IPS-NIHi7 (cell line): Measurements from ENCODE around the gene TPD52L1.
"Not testable (repeated sequence)": the region's sequence is repeated elsewhere in the genome, so short reads cannot be mapped to it uniquely, and the experiment has no call there.

Experiments
- DNase-seq: peaks from one replicate; pipeline ENCODE4 v3.0.0; 2012; ENCODE audit warnings: mixed read lengths; ENCODE audit errors: extremely low spot score

The TPD52L1 gene, protein sequence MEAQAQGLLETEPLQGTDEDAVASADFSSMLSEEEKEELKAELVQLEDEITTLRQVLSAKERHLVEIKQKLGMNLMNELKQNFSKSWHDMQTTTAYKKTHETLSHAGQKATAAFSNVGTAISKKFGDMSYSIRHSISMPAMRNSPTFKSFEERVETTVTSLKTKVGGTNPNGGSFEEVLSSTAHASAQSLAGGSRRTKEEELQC

GRCh38 chr6:125153391-125154117 is at the start of gene TPD52L1:
Gene TPD52L1, plus strand, starts transcription at chr6:125153773. Its CDS starts 179 bp downstream, at chr6:125153952.
- DNase-seq = peak; percentile 89

- peak; percentile 25 for DNase-seq
These were observed 49.1 kb upstream of the TPD52L1 start for GRCh38 chr6:125104425-125104824.

GRCh38 chr6:125107048-125107447 is 46.5 kb upstream of the TPD52L1 start:
- no peak for DNase-seq

DNA sequence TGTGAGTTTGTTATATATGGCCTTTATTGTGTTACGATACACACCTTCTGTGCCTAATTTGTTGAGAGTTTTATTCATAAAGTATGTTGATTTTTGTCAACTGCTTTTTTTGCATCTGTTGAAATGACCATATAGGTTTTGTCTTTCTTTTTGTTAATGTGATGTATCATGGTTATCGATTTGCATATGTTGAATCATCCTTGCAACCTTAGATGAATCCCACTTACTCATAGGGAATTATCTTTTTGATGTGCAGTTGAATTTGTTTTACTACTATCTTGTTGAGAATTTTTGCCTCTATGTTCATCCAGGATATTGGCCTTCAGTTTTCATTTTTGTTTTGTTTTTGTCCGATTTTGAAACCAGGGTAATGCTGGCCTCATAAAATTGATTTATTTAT is 45.7 kb upstream of the TPD52L1 start:
- no peak for DNase-seq

- DNase-seq = no peak
These were observed 43.5 kb upstream of the TPD52L1 start for GRCh38 chr6:125110056-125110455.

DNA sequence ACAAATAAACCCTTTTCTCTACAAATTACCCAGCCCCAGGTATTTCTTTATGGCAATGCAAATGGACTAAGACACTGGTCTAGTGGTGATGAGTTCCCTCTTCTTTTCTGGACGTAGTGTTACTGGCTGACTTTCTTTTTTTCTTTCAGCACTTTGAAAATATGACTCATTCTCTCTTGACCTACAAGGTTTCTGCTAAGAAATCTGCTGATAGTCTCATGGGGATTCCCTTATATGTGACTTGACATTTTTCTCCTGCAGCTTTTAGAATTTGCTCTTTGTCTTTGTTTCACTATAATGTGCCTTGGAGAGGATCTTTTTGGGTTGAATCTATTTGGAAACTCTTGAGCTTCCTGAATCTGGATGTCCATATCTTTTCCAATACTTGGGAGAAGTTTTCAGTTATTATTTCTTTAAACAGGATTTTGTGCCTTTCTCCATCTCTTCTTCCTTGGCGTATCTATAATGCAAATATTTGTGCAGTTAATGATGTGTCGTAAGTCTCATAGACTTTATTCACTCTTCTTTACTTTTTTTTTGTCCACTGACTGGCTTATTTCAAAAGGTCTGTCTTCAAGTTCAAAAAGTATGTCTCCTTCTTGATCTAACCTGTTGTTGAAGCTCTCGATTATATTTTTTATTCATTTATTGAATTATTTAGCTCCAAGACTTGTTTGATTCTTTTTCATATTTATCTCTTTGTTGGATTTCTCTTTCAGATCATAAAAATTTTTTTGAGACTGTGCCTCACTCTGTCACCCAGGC is 42.2 kb upstream of the TPD52L1 start:
- no peak for DNase-seq

DNA sequence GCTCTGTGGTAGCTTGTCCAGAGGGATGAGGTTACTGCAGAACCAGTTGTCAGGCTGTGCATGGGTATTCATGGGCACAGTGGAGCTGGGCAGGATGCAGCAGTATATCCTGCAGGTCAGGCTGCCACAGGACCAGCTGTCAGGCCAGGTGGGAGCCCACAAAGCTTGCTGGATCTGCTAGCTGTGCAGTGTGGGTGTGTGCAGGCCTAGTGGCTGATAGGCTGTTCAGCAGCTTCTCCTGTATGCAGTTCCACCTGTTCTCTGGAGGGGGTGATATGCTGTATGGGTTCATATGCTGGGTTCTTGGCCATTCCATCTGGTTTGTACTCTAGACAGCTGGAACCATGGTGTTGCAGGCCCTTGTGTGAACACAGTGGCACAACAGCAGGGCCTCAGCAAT is 40.6 kb upstream of the TPD52L1 start:
- no peak for DNase-seq

GRCh38 chr6:125114248-125114858 is 39.2 kb upstream of the TPD52L1 start:
- no peak for DNase-seq

DNA sequence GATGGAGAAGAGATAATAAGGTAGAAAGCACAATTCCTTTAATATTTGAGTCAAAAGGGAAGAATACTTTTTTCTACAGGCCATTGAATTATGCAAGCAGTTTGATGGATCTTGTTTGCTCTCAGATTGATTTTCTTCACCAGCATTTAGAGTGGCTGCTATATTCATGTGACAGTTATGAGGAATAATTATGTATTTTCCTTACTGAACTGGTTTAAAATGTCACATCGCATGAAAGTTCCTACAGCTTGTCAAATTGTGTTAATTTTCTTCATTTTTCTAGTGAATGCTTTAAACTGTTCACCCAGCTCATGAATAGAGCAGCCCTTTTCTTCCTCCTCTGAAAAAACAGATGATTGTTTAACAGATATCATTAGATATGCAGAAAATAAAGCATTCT is 37.4 kb upstream of the TPD52L1 start:
- no peak for DNase-seq

DNA sequence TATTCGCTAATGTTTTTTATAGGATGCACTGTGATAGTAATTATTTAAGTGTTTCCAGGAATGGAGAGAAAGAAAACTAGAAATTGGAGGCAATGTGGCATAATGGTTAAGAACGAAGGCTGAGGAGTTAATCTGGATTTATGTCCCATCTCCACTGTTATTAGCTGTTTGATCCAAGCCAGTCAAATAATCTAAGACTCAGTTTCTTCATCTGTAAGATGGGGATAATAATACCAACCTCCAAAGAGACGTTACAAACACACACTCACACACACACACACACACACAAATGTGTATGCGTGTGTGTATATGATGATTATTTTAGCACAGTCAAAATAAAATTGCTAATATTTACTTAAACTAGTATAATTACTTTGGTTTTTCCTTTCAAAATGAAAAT is 36.9 kb upstream of the TPD52L1 start:
- DNase-seq = no peak

DNA sequence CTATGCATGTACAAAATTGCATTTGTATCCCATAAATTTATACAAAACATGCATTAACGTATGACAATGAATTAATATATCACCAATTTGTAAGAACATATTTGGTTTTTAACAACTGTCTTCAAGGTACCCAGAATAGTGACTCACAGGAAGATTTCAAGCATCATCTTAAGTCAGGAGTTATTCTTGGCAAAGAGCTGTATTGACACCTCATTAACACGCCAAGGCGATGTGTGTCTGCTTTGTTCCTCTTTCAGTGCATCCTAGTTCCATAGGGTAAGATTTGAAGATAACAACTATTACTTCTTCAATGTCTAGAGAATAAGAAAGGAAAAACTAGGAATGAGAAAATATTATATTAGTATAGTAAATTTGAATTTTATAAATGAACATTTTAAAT is 35.8 kb upstream of the TPD52L1 start:
- no peak for DNase-seq

DNA sequence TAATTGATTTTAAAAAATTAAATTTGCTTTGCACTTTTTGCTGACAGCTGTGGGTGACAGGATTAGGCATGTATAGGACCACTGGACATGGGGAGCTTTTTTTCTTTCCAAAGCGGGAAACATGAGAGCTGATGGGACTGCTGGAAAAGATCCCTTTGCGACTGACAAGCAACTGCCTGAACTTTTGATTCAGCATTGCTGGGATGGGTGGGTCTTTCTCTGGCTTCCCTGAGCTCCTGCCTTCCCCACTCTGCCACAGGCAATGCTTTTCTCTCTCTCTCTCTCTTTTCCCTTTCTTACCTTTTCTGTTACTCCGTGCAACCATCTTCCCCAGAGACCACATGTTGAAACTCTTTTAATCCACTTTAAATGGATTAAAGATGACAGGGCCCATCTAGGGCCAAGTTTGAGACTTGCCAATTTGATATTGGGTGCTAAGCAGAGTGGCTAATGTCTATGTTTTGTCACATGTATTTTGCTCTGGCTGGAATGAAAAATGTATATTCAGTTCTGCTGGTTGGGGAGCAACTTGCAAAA is 33.5 kb upstream of the TPD52L1 start:
- no peak for DNase-seq

DNA sequence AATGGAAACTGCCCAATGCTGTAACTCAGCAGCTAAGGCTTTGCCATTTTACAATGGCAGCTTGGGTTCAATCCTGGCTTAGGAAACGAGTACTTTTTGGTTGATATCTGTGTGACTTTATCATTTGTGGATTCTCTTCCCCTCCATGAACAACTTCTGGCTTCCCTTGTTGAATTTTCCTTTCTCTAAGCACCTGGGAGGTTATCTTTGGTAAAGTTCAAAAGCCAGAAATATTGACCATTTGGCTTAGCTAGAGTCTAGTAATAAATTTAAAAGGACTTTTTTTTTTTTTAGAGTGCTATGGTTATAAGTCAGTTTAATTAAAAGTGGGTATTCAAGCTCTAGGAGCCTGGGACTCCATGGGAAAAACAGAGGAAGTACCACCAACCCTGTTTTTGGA is 31.7 kb upstream of the TPD52L1 start:
- no peak for DNase-seq

DNA sequence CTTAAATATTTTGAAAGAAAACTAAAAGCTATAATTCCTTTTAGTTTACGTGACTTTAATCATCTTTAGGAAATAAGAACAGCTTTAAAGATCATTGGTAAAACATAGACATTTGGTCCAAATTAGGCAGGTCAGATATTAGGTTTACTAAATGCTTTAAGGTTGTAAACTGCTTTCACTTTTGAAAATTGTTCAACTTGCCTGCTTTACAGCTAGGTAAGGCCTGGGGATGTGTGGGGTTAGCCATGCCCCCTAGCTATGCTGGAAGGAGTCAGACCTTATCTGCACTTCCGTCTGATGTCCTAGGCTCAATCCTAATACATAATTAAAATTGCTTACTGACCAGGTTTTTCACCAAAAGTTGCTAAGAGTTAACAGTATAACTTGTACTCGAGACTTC is 30.5 kb upstream of the TPD52L1 start:
- no peak for DNase-seq

- DNase-seq = no peak
These were observed 30.0 kb upstream of the TPD52L1 start for GRCh38 chr6:125123468-125124048.

GRCh38 chr6:125124049-125124669 is 29.4 kb upstream of the TPD52L1 start:
- no peak for DNase-seq

DNA sequence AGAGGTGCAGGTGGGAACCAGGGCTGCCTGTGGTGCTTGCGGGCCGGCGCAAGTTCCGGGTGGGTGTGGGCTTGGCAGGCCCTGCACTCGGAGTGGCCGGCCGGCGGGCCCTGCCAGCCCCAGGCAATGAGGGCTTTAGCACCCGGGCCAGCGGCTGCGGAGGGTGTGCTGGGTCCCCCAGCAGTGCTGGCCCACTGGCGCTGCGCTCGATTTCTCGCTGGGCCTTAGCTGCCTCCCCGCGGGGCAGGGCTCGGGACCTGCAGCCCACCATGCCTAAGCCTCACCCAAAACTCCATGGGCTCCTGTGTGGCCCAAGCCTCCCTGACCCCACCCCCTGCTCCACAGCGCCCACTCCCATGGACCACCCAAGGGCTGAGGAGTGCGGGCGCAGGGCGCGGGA is 27.7 kb upstream of the TPD52L1 start:
- DNase-seq = not testable (repeated sequence)

- DNase-seq = no peak
These were observed 24.2 kb upstream of the TPD52L1 start for GRCh38 chr6:125129354-125129753.

DNA sequence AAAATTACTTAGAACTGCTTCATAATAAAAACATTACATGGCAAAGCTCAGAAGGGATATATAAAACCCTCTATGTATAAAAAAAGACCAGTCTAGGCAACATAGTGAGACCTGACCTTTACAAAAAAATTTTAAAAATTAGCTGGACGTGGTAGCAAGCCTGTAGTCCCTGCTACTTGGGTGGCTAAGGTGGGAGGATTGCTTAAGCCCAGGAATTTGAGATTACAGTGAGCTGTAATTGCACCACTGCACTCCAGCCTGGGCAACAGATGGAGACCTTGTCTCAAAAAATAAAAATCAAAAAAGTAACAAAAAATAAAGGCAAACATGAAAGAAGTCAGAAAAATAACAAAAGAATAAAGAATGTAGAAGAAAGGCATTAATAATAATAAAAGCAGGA is 21.5 kb upstream of the TPD52L1 start:
- DNase-seq = no peak

DNA sequence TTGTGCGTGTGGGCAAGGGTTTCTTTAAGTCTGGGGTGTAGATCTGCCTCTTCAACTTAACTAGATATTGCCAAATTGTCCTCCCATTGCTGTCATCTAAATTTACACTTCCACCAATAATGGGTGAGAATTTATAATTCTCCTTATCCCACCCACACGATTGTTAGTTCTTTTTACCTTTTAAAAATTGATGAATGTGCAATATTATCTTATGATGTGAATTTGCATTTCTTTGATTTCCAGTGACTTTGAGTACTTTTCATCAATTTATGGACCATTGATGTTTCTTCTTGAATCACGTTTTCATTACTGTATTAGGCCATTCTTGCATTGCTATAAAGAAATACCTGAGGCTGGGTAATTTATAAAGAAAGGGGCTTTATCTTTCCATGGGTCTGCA is 17.2 kb upstream of the TPD52L1 start:
- DNase-seq = no peak

DNA sequence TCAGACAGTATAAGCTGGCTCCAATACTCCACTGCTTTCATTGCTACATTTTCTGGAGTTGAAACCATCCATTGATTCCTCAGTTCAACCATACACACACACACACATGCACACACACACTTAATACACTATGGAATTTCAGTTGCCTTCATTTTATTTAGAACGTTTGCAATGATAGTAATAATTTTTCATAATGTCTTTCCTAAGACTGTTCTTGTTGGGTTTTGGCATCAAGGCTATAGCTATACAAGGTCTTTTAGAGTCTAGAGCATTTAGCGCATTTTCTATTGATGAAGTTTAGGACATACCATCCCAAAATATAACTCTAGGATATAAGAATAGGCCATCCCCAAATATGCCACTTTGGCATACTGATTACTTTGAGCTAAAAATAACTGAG is 15.5 kb upstream of the TPD52L1 start:
- no peak for DNase-seq
